Ishikawa (cell line): ENCODE data around the gene PLXNB3.

Experiments used
- CEBPB ChIP-seq: IDR thresholded peaks from 2 replicates; pipeline ENCODE4 v1.6.1; 2012
- CREB1 ChIP-seq: IDR thresholded peaks from 2 replicates; pipeline ENCODE4 v1.6.1; 2012; ENCODE audit warnings: low read depth
- EGR1 ChIP-seq: IDR thresholded peaks from 2 replicates; pipeline ENCODE4 v1.6.1; 2012
- EP300 ChIP-seq: IDR thresholded peaks from 2 replicates; pipeline ENCODE4 v1.6.1; 2012; ENCODE audit warnings: borderline replicate concordance
- FOXM1 ChIP-seq: IDR thresholded peaks from 2 replicates; pipeline ENCODE4 v1.6.1; 2012; ENCODE audit warnings: low read depth, borderline replicate concordance
- MAX ChIP-seq: IDR thresholded peaks from 2 replicates; pipeline ENCODE4 v1.6.1; 2012
- NFIC ChIP-seq: IDR thresholded peaks from 2 replicates; pipeline ENCODE4 v1.6.1; 2012
- RAD21 ChIP-seq: IDR thresholded peaks from 2 replicates; pipeline ENCODE4 v1.6.1; 2012; ENCODE audit warnings: low read depth
- REST ChIP-seq: IDR thresholded peaks from 2 replicates; pipeline ENCODE4 v1.6.1; 2012; ENCODE audit warnings: low read depth, mild to moderate bottlenecking
- TAF1 ChIP-seq: IDR thresholded peaks from 2 replicates; pipeline ENCODE4 v1.6.1; 2012; ENCODE audit warnings: low read depth, mild to moderate bottlenecking
- TCF12 ChIP-seq: IDR thresholded peaks from 2 replicates; pipeline ENCODE4 v1.6.1; 2012; ENCODE audit warnings: low read depth
- TEAD4 ChIP-seq: IDR thresholded peaks from 2 replicates; pipeline ENCODE4 v1.6.1; 2012
- USF1 ChIP-seq: IDR thresholded peaks from 2 replicates; pipeline ENCODE4 v1.6.1; 2012
- YY1 ChIP-seq: IDR thresholded peaks from 2 replicates; pipeline ENCODE4 v1.6.1; 2012; ENCODE audit warnings: low read depth
- ZBTB7A ChIP-seq: IDR thresholded peaks from 2 replicates; pipeline ENCODE4 v1.6.1; 2012; ENCODE audit warnings: low read depth

Gene PLXNB3

GRCh38 chrX:153793291-153793690 lies 29.2 kb downstream of the PLXNB3 start:
- no peak for TF ChIP-seq TEAD4
- TF ChIP-seq ZBTB7A, result no peak
- no peak for TF ChIP-seq EGR1

GRCh38 chrX:153794018-153794896 lies 30.2 kb downstream of the PLXNB3 start, which contains the start of the genes IDH3G and SSR4:
Gene IDH3G (minus strand): TSS chrX:153794375. CDS start chrX:153794326, 49 bp downstream.
Gene SSR4 (plus strand): TSS chrX:153794668. CDS start chrX:153794688, 20 bp downstream.
- TF ChIP-seq NFIC, result no peak
- no peak for TF ChIP-seq TEAD4
- no peak for TF ChIP-seq RAD21
- TF ChIP-seq EP300, result no peak
- TF ChIP-seq TCF12, result no peak; the same call in 1 of the 2 replicates
- TF ChIP-seq ZBTB7A, result 0 out of 2 replicates have a peak, but pooled peaks have one; percentile 27
- no peak for TF ChIP-seq REST
- no peak for TF ChIP-seq EGR1
- peak; percentile 81 for TF ChIP-seq CREB1
- TF ChIP-seq MAX, result peak; percentile 95
- peak; percentile 62 for TF ChIP-seq TAF1
- TF ChIP-seq FOXM1, result no peak
- no peak for TF ChIP-seq CEBPB
- TF ChIP-seq YY1, result peak; percentile 91

- TF ChIP-seq CREB1 (no peak), RAD21 (no peak), TAF1 (no peak), NFIC (no peak), EP300 (no peak), YY1 (no peak), MAX (no peak), FOXM1 (no peak), ZBTB7A (no peak), USF1 (no peak)
Observed at GRCh38 chrX:153794897-153795816, 31.1 kb downstream of the PLXNB3 start.

- no peak for TF ChIP-seq TCF12
- TF ChIP-seq YY1, result no peak
- TF ChIP-seq CREB1, result no peak
- no peak for TF ChIP-seq CEBPB
- no peak for TF ChIP-seq EP300
- no peak for TF ChIP-seq USF1
- no peak for TF ChIP-seq MAX
- TF ChIP-seq RAD21, result no peak
- TF ChIP-seq ZBTB7A, result no peak
- no peak for TF ChIP-seq NFIC
- TF ChIP-seq REST, result no peak
- no peak for TF ChIP-seq FOXM1
- no peak for TF ChIP-seq EGR1
- no peak for TF ChIP-seq TEAD4
- TF ChIP-seq TAF1, result no peak
Observed at GRCh38 chrX:153797415-153798015, 33.5 kb downstream of the PLXNB3 start.

GRCh38 chrX:153799326-153799725 lies 35.3 kb downstream of the PLXNB3 start:
- no peak for TF ChIP-seq FOXM1
- TF ChIP-seq TEAD4, result no peak
- no peak for TF ChIP-seq ZBTB7A
- TF ChIP-seq USF1, result no peak
- TF ChIP-seq REST, result no peak
- TF ChIP-seq TAF1, result no peak
- TF ChIP-seq MAX, result no peak
- no peak for TF ChIP-seq TCF12
- no peak for TF ChIP-seq RAD21
- TF ChIP-seq EP300, result no peak
- TF ChIP-seq CEBPB, result no peak
- no peak for TF ChIP-seq CREB1
- TF ChIP-seq NFIC, result no peak
- no peak for TF ChIP-seq EGR1
- no peak for TF ChIP-seq YY1
